HepG2 (cell line): ENCODE data around the gene ERP44. TPM values are rescaled to one million over a fixed set of nuclear protein-coding genes. Genes with fewer than 3 reads are reported as not detected.

Experiments
- CEBPG ChIP-seq: IDR thresholded peaks from 2 replicates; pipeline ENCODE4 v1.6.1; 2016
- DNMT3B ChIP-seq: conservative IDR thresholded peaks from 2 replicates; pipeline ENCODE4 v1.6.1; 2016; ENCODE audit warnings: missing biosample characterization, control low read depth
- HOXD1 ChIP-seq: sonication (generic); formaldehyde crosslinking; IDR thresholded peaks from 2 replicates; pipeline ENCODE4 v1.5.0; 2020; ENCODE audit warnings: missing genetic modification reagents
- KDM5A ChIP-seq: fragments of 200-600 bp; sonication (generic); IDR thresholded peaks from 2 replicates; pipeline ENCODE4 v1.7.0; 2018; ENCODE audit warnings: antibody characterized with exemption, mild to moderate bottlenecking, low read length, borderline replicate concordance
- POLR2A ChIP-seq, 2 experiments: IDR thresholded peaks; 2 replicates each; pipeline ENCODE4 v1.6.1; 2011; ENCODE audit warnings: low read depth in 2 of 2, low read length in 2 of 2, mild to moderate bottlenecking in 1 of 2, moderate library complexity in 1 of 2; ENCODE audit not compliant: insufficient read depth in 1 of 2
- PTBP1 ChIP-seq: fragments of 200-400 bp; formaldehyde crosslinking; IDR thresholded peaks from 2 replicates; pipeline ENCODE4 v1.6.1; 2018; ENCODE audit warnings: low read length, low read depth; ENCODE audit not compliant: poor library complexity, severe bottlenecking
- ZFP90 ChIP-seq: sonication (generic); formaldehyde crosslinking; IDR thresholded peaks from 2 replicates; pipeline ENCODE4 v1.8.0; 2022; ENCODE audit warnings: missing genetic modification reagents, mild to moderate bottlenecking, inconsistent platforms, borderline replicate concordance
- ZNF264 ChIP-seq: sonication (generic); formaldehyde crosslinking; IDR thresholded peaks from 2 replicates; pipeline ENCODE4 v1.4.0; 2020; ENCODE audit warnings: missing genetic modification reagents
- ZNF292 ChIP-seq: sonication (generic); formaldehyde crosslinking; IDR thresholded peaks from 2 replicates; pipeline ENCODE4 v1.8.1; 2022; ENCODE audit warnings: mild to moderate bottlenecking, low read depth, missing genetic modification reagents, borderline replicate concordance
- ZNF3 ChIP-seq: IDR thresholded peaks from 2 replicates; pipeline ENCODE4 v1.7.0; 2017; ENCODE audit warnings: inconsistent platforms
- ZNF30 ChIP-seq: sonication (generic); formaldehyde crosslinking; IDR thresholded peaks from 2 replicates; pipeline ENCODE4 v1.5.0; 2020; ENCODE audit warnings: mild to moderate bottlenecking, missing genetic modification reagents
- ZNF414 ChIP-seq: sonication (generic); formaldehyde crosslinking; IDR thresholded peaks from 2 replicates; pipeline ENCODE4 v1.5.0; 2020; ENCODE audit warnings: missing genetic modification reagents
- ZNF570 ChIP-seq: sonication (generic); formaldehyde crosslinking; IDR thresholded peaks from 2 replicates; pipeline ENCODE4 v1.4.0; 2020; ENCODE audit warnings: mild to moderate bottlenecking, missing genetic modification reagents, borderline replicate concordance
- ZNF883 ChIP-seq: sonication (generic); formaldehyde crosslinking; IDR thresholded peaks from 2 replicates; pipeline ENCODE4 v1.5.1; 2020; ENCODE audit warnings: mild to moderate bottlenecking, missing genetic modification reagents; ENCODE audit errors: not compliant biosample characterization
- polyA plus RNA-seq, 8 experiments: library from polyadenylated mRNA; depleted of rRNA in 3 of 8; stranded (reverse) in 7 of 8; unstranded in 1 of 8; fragments of >200 nt; fragmentation: Illumina TruSeq in 4 of 8; extraction: Trizol in 4 of 8; gene quantifications; 2 replicates each; pipeline versions ENCODE4 v1.2.1 to v1.2.3, GENCODE V29; 2011 to 2016; ENCODE audit warnings: low read depth in 4 of 8, missing spikeins in 1 of 8, mixed read lengths in 1 of 8; ENCODE audit not compliant: insufficient read depth in 1 of 8
- total RNA-seq, 5 experiments: library from RNA; depleted of rRNA; stranded (reverse); fragments of >200 nt; fragmentation: Illumina TruSeq; extraction: Trizol; gene quantifications; 2 replicates each; pipeline ENCODE4 v1.2.3, GENCODE V29; 2016; ENCODE audit warnings: low read depth in 1 of 5
- TF ChIP-seq, protein P1 (sequence below): sonication (generic); formaldehyde crosslinking; IDR thresholded peaks from 2 replicates; pipeline ENCODE4 v1.8.0; 2022; ENCODE audit warnings: low read depth, missing genetic modification reagents
- TF ChIP-seq, protein P2 (sequence below): sonication (generic); formaldehyde crosslinking; conservative IDR thresholded peaks from 2 replicates; pipeline ENCODE4 v1.8.0; 2022; ENCODE audit warnings: missing genetic modification reagents
- TF ChIP-seq, protein P3 (sequence below): sonication (generic); formaldehyde crosslinking; IDR thresholded peaks from 2 replicates; pipeline ENCODE4 v1.8.1; 2022; ENCODE audit warnings: mild to moderate bottlenecking, missing genetic modification reagents

ERP44 gene
- total and polyA plus RNA-seq, 2 of the 13 experiments (the other 11 are each of a cell fraction or from before 2014, with no cell fraction given): 8.9 to 13.8 TPM

GRCh38 chr9:100099722-100100042, 882 bp upstream of the ERP44 start (continued):
- TF ChIP-seq, protein P1, sequence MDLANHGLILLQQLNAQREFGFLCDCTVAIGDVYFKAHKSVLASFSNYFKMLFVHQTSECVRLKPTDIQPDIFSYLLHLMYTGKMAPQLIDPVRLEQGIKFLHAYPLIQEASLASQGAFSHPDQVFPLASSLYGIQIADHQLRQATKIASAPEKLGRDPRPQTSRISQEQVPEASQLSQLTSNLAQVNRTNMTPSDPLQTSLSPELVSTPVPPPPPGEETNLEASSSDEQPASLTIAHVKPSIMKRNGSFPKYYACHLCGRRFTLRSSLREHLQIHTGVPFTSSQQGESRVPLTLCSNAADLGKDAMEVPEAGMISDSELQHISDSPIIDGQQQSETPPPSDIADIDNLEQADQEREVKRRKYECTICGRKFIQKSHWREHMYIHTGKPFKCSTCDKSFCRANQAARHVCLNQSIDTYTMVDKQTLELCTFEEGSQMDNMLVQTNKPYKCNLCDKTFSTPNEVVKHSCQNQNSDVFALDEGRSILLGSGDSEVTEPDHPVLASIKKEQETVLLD (CRISPR knock-in tag): no peak
- TF ChIP-seq ZFP90 (CRISPR knock-in tag): 0 out of 2 replicates have a peak, but pooled peaks have one; percentile 50
- TF ChIP-seq DNMT3B (CRISPR knock-in tag): 0 out of 2 replicates have a peak, but pooled peaks have one; percentile 12
- TF ChIP-seq, protein P2, sequence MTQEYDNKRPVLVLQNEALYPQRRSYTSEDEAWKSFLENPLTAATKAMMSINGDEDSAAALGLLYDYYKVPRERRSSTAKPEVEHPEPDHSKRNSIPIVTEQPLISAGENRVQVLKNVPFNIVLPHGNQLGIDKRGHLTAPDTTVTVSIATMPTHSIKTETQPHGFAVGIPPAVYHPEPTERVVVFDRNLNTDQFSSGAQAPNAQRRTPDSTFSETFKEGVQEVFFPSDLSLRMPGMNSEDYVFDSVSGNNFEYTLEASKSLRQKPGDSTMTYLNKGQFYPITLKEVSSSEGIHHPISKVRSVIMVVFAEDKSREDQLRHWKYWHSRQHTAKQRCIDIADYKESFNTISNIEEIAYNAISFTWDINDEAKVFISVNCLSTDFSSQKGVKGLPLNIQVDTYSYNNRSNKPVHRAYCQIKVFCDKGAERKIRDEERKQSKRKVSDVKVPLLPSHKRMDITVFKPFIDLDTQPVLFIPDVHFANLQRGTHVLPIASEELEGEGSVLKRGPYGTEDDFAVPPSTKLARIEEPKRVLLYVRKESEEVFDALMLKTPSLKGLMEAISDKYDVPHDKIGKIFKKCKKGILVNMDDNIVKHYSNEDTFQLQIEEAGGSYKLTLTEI (CRISPR knock-in tag): no peak
- 0 out of 4 replicates have a peak, but pooled peaks of 1 of the 2 experiments have one; percentile 0 for TF ChIP-seq POLR2A (IDR thresholded peaks at IDR 0.05; ENCODE audit: insufficient read depth in 1 of 2, low read depth in 2 of 2, low read length in 2 of 2)
- TF ChIP-seq ZNF3 (CRISPR knock-in tag): peak; percentile 62; the same call in 1 of the 2 replicates
- TF ChIP-seq KDM5A: no peak
- TF ChIP-seq CEBPG (CRISPR knock-in tag): 0 out of 2 replicates have a peak, but pooled peaks have one; percentile 29
- no peak for TF ChIP-seq ZNF883 (CRISPR knock-in tag)
- TF ChIP-seq ZNF414 (CRISPR knock-in tag): 0 out of 2 replicates have a peak, but pooled peaks have one; percentile 11
- TF ChIP-seq, protein P3, sequence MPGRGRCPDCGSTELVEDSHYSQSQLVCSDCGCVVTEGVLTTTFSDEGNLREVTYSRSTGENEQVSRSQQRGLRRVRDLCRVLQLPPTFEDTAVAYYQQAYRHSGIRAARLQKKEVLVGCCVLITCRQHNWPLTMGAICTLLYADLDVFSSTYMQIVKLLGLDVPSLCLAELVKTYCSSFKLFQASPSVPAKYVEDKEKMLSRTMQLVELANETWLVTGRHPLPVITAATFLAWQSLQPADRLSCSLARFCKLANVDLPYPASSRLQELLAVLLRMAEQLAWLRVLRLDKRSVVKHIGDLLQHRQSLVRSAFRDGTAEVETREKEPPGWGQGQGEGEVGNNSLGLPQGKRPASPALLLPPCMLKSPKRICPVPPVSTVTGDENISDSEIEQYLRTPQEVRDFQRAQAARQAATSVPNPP: no peak
- peak; percentile 3; the same call in 1 of the 2 replicates for TF ChIP-seq ZNF292 (CRISPR knock-in tag)
- no peak for TF ChIP-seq PTBP1
- 0 out of 2 replicates have a peak, but pooled peaks have one; percentile 3 for TF ChIP-seq HOXD1 (CRISPR knock-in tag)
- TF ChIP-seq ZNF264 (CRISPR knock-in tag): no peak
- TF ChIP-seq ZNF570 (CRISPR knock-in tag): 0 out of 2 replicates have a peak, but pooled peaks have one; percentile 4
- 0 out of 2 replicates have a peak, but pooled peaks have one; percentile 14 for TF ChIP-seq ZNF30 (CRISPR knock-in tag)
